ENCODE results near the gene METTL26.

DNA sequence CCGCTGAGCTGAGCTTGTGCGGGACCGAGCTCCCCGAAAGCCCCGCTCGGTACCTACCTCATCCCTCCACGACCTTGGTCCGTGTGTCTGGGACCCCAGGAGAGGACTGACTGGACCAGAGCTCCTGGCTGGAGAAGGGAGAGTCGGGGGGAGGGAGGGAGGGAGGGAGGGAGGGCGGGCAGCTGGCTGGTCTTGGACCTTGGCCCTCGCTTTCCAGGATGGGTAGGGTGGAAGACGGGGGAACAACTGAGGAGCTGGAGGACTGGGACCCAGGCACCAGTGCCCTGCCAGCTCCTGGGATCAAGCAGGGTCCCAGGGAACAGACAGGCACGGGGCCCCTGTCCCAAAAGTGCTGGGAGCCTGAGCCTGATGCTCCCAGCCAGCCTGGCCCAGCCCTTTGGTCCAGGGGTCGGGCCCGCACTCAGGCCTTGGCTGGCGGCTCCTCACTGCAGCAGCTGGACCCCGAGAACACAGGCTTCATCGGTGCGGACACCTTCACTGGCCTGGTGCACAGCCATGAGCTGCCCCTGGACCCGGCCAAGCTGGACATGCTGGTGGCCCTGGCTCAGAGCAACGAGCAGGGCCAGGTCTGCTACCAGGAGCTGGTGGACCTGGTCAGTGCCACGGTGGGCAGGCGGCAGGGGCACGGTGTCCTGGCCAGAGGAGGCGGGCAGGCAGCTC is 39.9 kb upstream of the METTL26 start:
- TF ChIP-seq CTCF (IDR thresholded peaks at IDR 0.05; ENCODE audit: poor library complexity) (no peak), EZH2 (IDR thresholded peaks at IDR 0.05; ENCODE audit: borderline replicate concordance) (no peak), EZH2phosphoT487 (IDR thresholded peaks at IDR 0.05; ENCODE audit: low read depth, severe bottlenecking, unreplicated experiment) (no peak)
